ENCODE results near the gene KCNK7. TPM values are rescaled to one million over a fixed set of nuclear protein-coding genes. Genes with fewer than 3 reads are reported as not detected.
"Not testable (repeated sequence)": the region's sequence is repeated elsewhere in the genome, so short reads cannot be mapped to it uniquely, and the experiment has no call there.

Gene KCNK7
- total RNA-seq, 1 donor = not detected

- no peak for DNase-seq (ENCODE audit: low read depth)
- TF ChIP-seq, protein P1, sequence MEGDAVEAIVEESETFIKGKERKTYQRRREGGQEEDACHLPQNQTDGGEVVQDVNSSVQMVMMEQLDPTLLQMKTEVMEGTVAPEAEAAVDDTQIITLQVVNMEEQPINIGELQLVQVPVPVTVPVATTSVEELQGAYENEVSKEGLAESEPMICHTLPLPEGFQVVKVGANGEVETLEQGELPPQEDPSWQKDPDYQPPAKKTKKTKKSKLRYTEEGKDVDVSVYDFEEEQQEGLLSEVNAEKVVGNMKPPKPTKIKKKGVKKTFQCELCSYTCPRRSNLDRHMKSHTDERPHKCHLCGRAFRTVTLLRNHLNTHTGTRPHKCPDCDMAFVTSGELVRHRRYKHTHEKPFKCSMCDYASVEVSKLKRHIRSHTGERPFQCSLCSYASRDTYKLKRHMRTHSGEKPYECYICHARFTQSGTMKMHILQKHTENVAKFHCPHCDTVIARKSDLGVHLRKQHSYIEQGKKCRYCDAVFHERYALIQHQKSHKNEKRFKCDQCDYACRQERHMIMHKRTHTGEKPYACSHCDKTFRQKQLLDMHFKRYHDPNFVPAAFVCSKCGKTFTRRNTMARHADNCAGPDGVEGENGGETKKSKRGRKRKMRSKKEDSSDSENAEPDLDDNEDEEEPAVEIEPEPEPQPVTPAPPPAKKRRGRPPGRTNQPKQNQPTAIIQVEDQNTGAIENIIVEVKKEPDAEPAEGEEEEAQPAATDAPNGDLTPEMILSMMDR (IDR thresholded peaks at IDR 0.05; ENCODE audit: insufficient read depth, low read depth, low read length) = no peak
- peak overlapping the region; percentile 96 for H3K4me3 ChIP-seq (ENCODE audit: low read depth, low read length)
Observed at GRCh38 chr11:65569164-65569972, 26.2 kb downstream of the KCNK7 start.

DNA sequence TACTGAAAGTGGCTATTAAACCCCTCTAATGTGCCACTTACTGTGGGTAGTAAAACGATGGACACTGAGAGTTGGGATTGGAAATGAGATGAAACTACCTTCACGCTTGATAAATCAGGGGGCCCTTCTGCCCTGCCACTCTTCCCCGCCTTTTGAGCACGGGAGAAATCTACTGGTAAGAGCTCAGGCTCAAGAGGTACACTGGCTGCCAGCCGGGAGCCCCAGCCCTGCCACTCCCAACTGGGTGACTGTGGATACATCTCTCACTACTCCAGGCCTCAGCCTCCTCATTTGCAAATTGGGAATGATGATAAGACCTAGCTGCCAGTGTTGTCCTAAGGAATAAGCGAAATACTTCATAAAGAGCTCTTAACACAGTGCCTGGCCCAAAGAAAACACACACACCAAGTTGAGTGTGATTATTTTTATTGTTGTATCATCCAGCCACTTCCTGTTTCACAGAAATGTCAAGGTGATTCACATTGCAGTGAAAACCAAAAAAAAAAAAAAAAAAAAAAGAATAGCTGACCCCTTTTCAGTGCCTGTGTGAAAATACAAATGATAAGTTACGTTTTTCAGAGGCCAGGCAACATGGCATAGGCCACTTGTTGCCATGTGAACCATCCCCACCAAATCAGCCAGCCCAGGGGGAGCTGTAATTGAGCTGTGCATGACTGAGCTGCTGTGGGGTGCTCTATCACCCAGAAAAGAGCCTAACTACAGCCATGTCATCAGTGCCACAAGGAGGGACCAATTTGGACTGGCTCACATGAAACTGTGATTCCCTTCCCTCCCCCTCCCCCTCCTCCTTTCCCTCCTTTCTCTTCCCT, 29.8 kb downstream of the KCNK7 start:
- no peak overlapping the region for H3K4me3 ChIP-seq (ENCODE audit: low read depth, low read length)
- DNase-seq (ENCODE audit: low read depth) = no peak
- TF ChIP-seq, protein P1 (IDR thresholded peaks at IDR 0.05; ENCODE audit: insufficient read depth, low read depth, low read length) = no peak

- H3K4me3 ChIP-seq (ENCODE audit: low read depth, low read length); DNase-seq (ENCODE audit: low read depth): not testable (repeated sequence)
Observed at GRCh38 chr11:65564879-65565559, 30.6 kb downstream of the KCNK7 start.

- H3K4me3 ChIP-seq (ENCODE audit: low read depth, low read length) = no peak overlapping the region
- TF ChIP-seq, protein P1 (IDR thresholded peaks at IDR 0.05; ENCODE audit: insufficient read depth, low read depth, low read length) = no peak
- no peak for DNase-seq (ENCODE audit: low read depth)
Observed at GRCh38 chr11:65563601-65564000, 32.0 kb downstream of the KCNK7 start.

- TF ChIP-seq, protein P1 (IDR thresholded peaks at IDR 0.05; ENCODE audit: insufficient read depth, low read depth, low read length) = no peak
- H3K4me3 ChIP-seq (ENCODE audit: low read depth, low read length) = no peak overlapping the region
- DNase-seq (ENCODE audit: low read depth) = no peak
Observed at GRCh38 chr11:65562788-65563187, 32.8 kb downstream of the KCNK7 start.

DNA sequence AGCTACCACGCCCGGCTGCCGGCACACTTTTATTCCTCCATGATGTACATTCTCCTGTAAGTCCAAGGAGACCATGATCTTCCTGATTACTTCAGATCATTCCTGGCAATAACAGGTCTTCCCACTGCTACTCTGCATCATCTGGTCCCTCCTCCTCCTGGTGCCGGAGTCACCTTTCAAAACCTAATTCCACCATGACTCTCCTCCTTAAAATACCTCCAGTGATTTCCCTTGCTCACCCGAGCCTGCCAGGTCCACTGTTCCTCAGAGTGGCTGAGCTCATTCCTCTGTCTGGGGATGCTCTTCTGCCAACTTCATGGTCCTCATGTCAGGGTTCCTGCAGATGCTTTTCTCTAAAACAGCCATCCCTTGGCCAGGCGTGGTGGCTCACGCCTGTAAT, 33.6 kb downstream of the KCNK7 start:
- TF ChIP-seq, protein P1 (IDR thresholded peaks at IDR 0.05; ENCODE audit: insufficient read depth, low read depth, low read length) = no peak
- no peak for DNase-seq (ENCODE audit: low read depth)
- no peak overlapping the region for H3K4me3 ChIP-seq (ENCODE audit: low read depth, low read length)
